ENCODE measurements around the gene PCLO.
"Not testable (repeated sequence)": the region's sequence is repeated elsewhere in the genome, so short reads cannot be mapped to it uniquely, and the experiment has no call there.

The PCLO gene

DNA sequence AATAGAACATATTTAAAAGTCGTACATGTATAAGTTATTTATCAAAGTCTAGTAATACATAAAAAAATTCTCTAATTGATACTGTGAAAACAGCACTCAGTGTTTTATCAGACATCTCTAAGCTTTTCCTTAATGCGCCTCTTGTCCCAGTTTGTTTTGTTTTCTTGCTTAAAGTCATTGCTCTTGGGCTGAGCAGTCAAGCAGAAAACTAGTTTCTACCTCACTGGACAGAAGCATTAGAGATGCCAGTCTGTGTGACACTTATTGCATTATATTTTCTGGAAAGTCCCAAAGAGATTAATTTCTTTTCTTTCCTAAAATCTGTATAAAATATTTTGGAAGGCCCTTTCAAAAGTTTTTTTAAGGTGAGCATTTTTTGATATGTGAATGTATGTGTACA, 236.2 kb downstream of the PCLO start:
- no peak for DNase-seq
- Mint-ChIP-seq H3K4me3 (no peak overlapping the region), H3K27me3 (no peaks in the 10 kb centered on the region), H3K36me3 (ENCODE audit: low read depth) (no peaks in the 10 kb centered on the region), H3K4me1 (ENCODE audit: low read depth) (no peaks in the 10 kb centered on the region), H3K9me3 (peaks cover 9% of the 10 kb centered on the region), H3K27ac (no peak overlapping the region)

- Mint-ChIP-seq H3K36me3 (ENCODE audit: low read depth) (no peaks in the 10 kb centered on the region), H3K4me3 (no peak overlapping the region), H3K9me3 (peaks cover 9% of the 10 kb centered on the region), H3K27me3 (no peaks in the 10 kb centered on the region), H3K27ac (no peak overlapping the region), H3K4me1 (ENCODE audit: low read depth) (no peaks in the 10 kb centered on the region)
- DNase-seq, result no peak
Observed at GRCh38 chr7:82925331-82925730, 237.4 kb downstream of the PCLO start.

DNA sequence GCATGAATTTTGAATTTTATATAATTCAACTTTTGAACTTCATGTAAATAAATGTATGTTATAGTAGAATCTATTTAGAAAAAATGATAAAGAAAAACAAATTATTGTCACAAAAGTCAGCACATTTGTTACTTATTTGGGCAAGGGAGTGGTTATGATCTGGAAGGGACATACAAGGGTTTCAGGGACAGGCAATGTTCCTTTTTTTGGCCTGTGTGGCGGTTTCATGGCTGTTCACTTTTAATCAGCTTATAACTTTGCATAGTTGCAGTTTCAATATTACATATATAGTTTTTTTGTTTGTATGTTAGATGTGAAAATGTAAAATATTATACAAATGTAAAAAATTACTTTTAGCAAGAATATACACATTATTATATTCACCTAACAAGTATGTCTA, 256.2 kb downstream of the PCLO start:
- no peak for DNase-seq
- Mint-ChIP-seq H3K36me3 (ENCODE audit: low read depth) (no peaks in the 10 kb centered on the region), H3K4me1 (ENCODE audit: low read depth) (no peaks in the 10 kb centered on the region), H3K4me3 (no peak overlapping the region), H3K9me3 (peaks cover 5% of the 10 kb centered on the region), H3K27ac (no peak overlapping the region), H3K27me3 (no peaks in the 10 kb centered on the region)

DNA sequence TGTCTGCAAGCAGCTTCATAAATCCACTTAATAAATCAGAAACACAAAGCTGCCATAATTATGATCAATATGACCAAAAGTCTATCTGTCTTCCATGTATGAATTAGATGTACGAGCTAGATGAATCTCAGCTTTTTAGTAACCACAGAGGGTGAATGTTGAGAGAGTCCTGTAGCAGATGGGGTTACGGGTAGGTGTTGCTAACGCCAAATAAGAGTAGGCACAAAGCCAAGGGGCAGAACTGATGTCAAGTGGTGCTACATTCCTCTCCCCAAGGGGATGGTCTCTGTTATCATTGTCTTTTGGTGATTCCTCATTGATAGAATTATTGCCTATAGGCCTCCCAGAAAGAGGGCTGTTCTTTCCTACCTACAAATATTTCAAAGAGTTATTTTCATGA, 257.8 kb downstream of the PCLO start:
- Mint-ChIP-seq H3K27me3 (no peaks in the 10 kb centered on the region), H3K4me3 (no peak overlapping the region), H3K4me1 (ENCODE audit: low read depth) (no peaks in the 10 kb centered on the region), H3K36me3 (ENCODE audit: low read depth) (no peaks in the 10 kb centered on the region), H3K27ac (no peak overlapping the region), H3K9me3 (peaks cover 5% of the 10 kb centered on the region)
- no peak for DNase-seq

GRCh38 chr7:82901098-82901497, 261.6 kb downstream of the PCLO start:
- H3K4me3 Mint-ChIP-seq; H3K27me3 Mint-ChIP-seq; H3K4me1 Mint-ChIP-seq (ENCODE audit: low read depth); H3K36me3 Mint-ChIP-seq (ENCODE audit: low read depth); H3K27ac Mint-ChIP-seq; H3K9me3 Mint-ChIP-seq; DNase-seq: not testable (repeated sequence)

DNA sequence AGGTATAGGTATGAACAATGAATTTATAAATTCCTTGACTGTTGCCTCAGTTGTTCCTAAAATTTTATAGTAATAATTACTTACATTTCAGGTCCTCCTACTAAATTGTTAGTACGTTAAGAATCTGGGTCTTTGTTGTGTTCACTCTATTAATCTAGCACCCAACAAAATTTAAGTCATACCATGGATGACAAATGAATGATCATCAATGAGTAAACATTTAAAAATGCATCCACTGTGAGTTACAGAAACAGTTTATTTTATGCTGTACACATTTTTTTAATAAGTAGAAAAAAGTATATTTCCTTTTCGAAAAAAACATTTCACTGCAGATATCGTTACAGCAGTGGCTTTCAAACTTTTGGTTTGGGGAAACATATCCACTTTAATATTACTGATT, 265.2 kb downstream of the PCLO start:
- H3K27ac Mint-ChIP-seq, result no peak overlapping the region
- no peaks in the 10 kb centered on the region for H3K4me1 Mint-ChIP-seq (ENCODE audit: low read depth)

GRCh38 chr7:82894341-82894740, 268.3 kb downstream of the PCLO start:
- H3K36me3 Mint-ChIP-seq (ENCODE audit: low read depth); DNase-seq; H3K27ac Mint-ChIP-seq; H3K27me3 Mint-ChIP-seq; H3K4me1 Mint-ChIP-seq (ENCODE audit: low read depth); H3K4me3 Mint-ChIP-seq; H3K9me3 Mint-ChIP-seq: not testable (repeated sequence)

More for the DNA sequence above, 265.2 kb downstream of the PCLO start:
- Mint-ChIP-seq H3K36me3 (ENCODE audit: low read depth) (no peaks in the 10 kb centered on the region), H3K9me3 (no peaks in the 10 kb centered on the region), H3K27me3 (no peaks in the 10 kb centered on the region), H3K4me3 (no peak overlapping the region)
- DNase-seq, result no peak

GRCh38 chr7:82886324-82886723, 276.4 kb downstream of the PCLO start:
- no peaks in the 10 kb centered on the region for H3K27me3 Mint-ChIP-seq
- peaks cover 8% of the 10 kb centered on the region for H3K9me3 Mint-ChIP-seq
- H3K27ac Mint-ChIP-seq, result no peak overlapping the region
- H3K4me3 Mint-ChIP-seq, result no peak overlapping the region
- H3K36me3 Mint-ChIP-seq (ENCODE audit: low read depth), result no peaks in the 10 kb centered on the region
- DNase-seq, result no peak
- H3K4me1 Mint-ChIP-seq (ENCODE audit: low read depth), result no peaks in the 10 kb centered on the region

DNA sequence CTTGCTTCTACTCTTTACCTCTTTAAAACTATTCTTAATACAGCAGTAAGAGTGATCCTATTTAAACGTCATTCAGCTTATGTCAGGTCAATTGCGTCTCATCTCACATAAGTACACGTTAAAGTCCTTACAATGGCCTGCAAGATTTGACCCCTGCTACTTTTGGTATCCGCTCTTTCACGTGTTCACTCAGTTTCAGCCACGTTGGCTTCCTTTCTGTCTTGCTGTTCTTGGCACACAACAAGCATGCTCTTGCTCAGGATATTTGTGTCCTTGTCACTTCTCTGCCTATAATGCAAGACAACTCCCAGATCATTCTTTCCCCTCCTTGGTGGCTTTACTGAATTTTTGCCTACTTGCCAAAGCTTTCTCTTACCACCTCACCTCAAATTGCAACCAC, 296.8 kb downstream of the PCLO start:
- no peaks in the 10 kb centered on the region for H3K27me3 Mint-ChIP-seq
- H3K36me3 Mint-ChIP-seq (ENCODE audit: low read depth), result no peaks in the 10 kb centered on the region
- no peaks in the 10 kb centered on the region for H3K9me3 Mint-ChIP-seq
- H3K4me3 Mint-ChIP-seq, result no peak overlapping the region
- no peak overlapping the region for H3K27ac Mint-ChIP-seq
- no peak for DNase-seq
- no peaks in the 10 kb centered on the region for H3K4me1 Mint-ChIP-seq (ENCODE audit: low read depth)

- no peak overlapping the region for H3K27ac Mint-ChIP-seq
- no peaks in the 10 kb centered on the region for H3K27me3 Mint-ChIP-seq
- H3K36me3 Mint-ChIP-seq (ENCODE audit: low read depth), result no peaks in the 10 kb centered on the region
- DNase-seq, result no peak
- peaks cover 4% of the 10 kb centered on the region for H3K9me3 Mint-ChIP-seq
- H3K4me3 Mint-ChIP-seq, result no peak overlapping the region
- H3K4me1 Mint-ChIP-seq (ENCODE audit: low read depth), result no peaks in the 10 kb centered on the region
Observed at GRCh38 chr7:82859106-82859850, 303.4 kb downstream of the PCLO start.

- no peak for DNase-seq
- H3K9me3 Mint-ChIP-seq, result peaks cover 3% of the 10 kb centered on the region
- H3K4me1 Mint-ChIP-seq (ENCODE audit: low read depth), result no peaks in the 10 kb centered on the region
- no peak overlapping the region for H3K4me3 Mint-ChIP-seq
- H3K27me3 Mint-ChIP-seq, result no peaks in the 10 kb centered on the region
- H3K36me3 Mint-ChIP-seq (ENCODE audit: low read depth), result no peaks in the 10 kb centered on the region
- no peak overlapping the region for H3K27ac Mint-ChIP-seq
Observed at GRCh38 chr7:82851121-82851520, 311.6 kb downstream of the PCLO start.

DNA sequence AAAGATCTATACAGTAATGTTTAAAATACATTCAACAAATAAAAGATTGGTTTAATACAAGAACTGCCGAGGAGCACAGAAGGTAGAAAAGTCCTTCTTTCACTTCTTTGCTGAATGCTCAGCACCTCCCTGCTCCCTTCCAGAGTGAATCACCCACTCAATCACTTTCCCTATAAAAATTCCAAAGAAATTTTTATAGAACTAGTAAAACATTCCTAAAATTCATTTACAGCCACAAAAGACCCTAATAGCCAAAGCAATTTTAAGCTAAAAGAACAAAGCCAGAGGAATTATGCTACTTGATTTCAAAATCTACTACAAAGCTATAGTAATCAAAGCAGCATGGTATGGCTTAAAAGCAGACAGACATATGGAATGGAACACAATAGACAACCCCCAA, 320.9 kb downstream of the PCLO start:
- no peak for DNase-seq
- H3K4me3 Mint-ChIP-seq, result no peak overlapping the region
- no peaks in the 10 kb centered on the region for H3K27me3 Mint-ChIP-seq
- H3K9me3 Mint-ChIP-seq, result peaks cover 3% of the 10 kb centered on the region
- H3K4me1 Mint-ChIP-seq (ENCODE audit: low read depth), result no peaks in the 10 kb centered on the region
- H3K27ac Mint-ChIP-seq, result no peak overlapping the region
- H3K36me3 Mint-ChIP-seq (ENCODE audit: low read depth), result no peaks in the 10 kb centered on the region

GRCh38 chr7:82840061-82840460, 322.6 kb downstream of the PCLO start:
- no peak overlapping the region for H3K4me3 Mint-ChIP-seq
- no peaks in the 10 kb centered on the region for H3K4me1 Mint-ChIP-seq (ENCODE audit: low read depth)
- H3K27ac Mint-ChIP-seq, result no peak overlapping the region
- H3K36me3 Mint-ChIP-seq (ENCODE audit: low read depth), result no peaks in the 10 kb centered on the region
- no peaks in the 10 kb centered on the region for H3K27me3 Mint-ChIP-seq
- peaks cover 5% of the 10 kb centered on the region for H3K9me3 Mint-ChIP-seq
- DNase-seq, result no peak

DNA sequence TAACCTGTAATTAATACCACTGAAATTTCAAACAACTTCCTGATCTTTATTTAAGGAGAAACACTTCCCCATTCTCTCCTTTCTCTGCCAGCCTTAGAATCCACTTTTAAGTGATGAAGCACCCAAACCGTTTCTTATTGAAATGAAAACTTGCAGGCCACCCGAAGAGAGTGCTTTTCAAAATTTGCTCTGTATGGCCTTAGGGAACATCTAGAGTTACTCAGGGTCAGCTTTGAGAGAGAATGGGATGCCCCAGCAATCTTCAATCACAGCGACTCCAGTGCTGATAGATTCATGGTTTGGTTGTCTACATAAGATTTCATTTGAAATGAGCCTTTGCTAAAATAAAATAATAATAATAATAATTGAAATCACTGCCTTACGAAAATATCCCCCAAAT, 323.1 kb downstream of the PCLO start:
- H3K9me3 Mint-ChIP-seq, result peaks cover 5% of the 10 kb centered on the region
- no peaks in the 10 kb centered on the region for H3K4me1 Mint-ChIP-seq (ENCODE audit: low read depth)
- no peaks in the 10 kb centered on the region for H3K27me3 Mint-ChIP-seq
- DNase-seq, result no peak
- no peaks in the 10 kb centered on the region for H3K36me3 Mint-ChIP-seq (ENCODE audit: low read depth)
- no peak overlapping the region for H3K27ac Mint-ChIP-seq
- no peak overlapping the region for H3K4me3 Mint-ChIP-seq

DNA sequence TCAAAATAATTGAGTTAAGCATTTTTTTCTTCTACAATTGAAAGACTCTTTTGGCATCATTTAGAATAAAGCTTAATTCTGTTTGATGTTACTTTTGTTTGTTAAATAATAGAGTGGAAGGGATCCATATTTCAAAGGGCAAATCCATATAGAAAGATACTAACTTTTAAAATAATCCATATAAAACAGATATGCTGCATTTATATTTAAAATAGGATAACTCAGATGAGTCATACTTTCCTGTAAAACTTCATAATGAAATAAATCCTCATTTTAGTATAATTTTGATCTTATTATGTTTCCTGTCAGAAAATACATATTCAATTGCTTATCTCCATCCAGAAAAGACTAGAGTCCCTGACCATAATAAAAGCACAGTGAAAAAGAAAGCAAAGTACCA, 323.6 kb downstream of the PCLO start:
- H3K27me3 Mint-ChIP-seq, result no peaks in the 10 kb centered on the region
- H3K4me3 Mint-ChIP-seq, result no peak overlapping the region
- no peaks in the 10 kb centered on the region for H3K4me1 Mint-ChIP-seq (ENCODE audit: low read depth)
- H3K27ac Mint-ChIP-seq, result no peak overlapping the region
- no peak for DNase-seq
- H3K36me3 Mint-ChIP-seq (ENCODE audit: low read depth), result no peaks in the 10 kb centered on the region
- peaks cover 5% of the 10 kb centered on the region for H3K9me3 Mint-ChIP-seq

DNA sequence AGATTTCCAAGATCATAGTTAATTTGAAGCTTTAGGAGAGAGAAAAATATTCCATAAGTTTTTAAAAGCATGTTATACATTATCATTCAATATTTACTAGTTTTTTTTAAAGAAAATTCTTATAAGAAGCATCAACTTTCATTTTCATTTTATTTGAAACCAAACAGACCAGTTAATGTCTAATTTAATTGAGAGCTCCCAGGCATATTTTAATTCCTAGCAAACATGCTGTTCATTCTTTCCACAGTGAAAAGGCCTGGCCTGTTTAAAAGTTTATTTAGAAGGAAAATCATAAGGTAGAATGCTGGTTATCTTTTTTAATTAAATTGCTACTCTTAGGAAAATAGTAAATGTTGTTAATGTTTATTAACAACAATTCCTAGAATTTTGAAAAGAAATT, 324.4 kb downstream of the PCLO start:
- peaks cover 5% of the 10 kb centered on the region for H3K9me3 Mint-ChIP-seq
- no peak overlapping the region for H3K27ac Mint-ChIP-seq

More for the DNA sequence above, 324.4 kb downstream of the PCLO start:
- Mint-ChIP-seq H3K36me3 (ENCODE audit: low read depth) (no peaks in the 10 kb centered on the region), H3K27me3 (no peaks in the 10 kb centered on the region), H3K4me1 (ENCODE audit: low read depth) (no peaks in the 10 kb centered on the region), H3K4me3 (no peak overlapping the region)
- no peak for DNase-seq
